Measurements from ENCODE around the gene CPEB3.

GRCh38 chr10:92087750-92088395 lies 203.0 kb downstream of the CPEB3 start:
- TF ChIP-seq CTCF (IDR thresholded peaks at IDR 0.05; ENCODE audit: borderline replicate concordance, extremely low read depth, low read length, poor library complexity, severe bottlenecking) (peak; percentile 69), EZH2 (IDR thresholded peaks at IDR 0.05; ENCODE audit: borderline replicate concordance, low read depth, low read length, severe bottlenecking) (no peak)
